Measurements from ENCODE around the gene RASAL3.
"Not testable (repeated sequence)": the region's sequence is repeated elsewhere in the genome, so short reads cannot be mapped to it uniquely, and the experiment has no call there.

The RASAL3 gene

DNA sequence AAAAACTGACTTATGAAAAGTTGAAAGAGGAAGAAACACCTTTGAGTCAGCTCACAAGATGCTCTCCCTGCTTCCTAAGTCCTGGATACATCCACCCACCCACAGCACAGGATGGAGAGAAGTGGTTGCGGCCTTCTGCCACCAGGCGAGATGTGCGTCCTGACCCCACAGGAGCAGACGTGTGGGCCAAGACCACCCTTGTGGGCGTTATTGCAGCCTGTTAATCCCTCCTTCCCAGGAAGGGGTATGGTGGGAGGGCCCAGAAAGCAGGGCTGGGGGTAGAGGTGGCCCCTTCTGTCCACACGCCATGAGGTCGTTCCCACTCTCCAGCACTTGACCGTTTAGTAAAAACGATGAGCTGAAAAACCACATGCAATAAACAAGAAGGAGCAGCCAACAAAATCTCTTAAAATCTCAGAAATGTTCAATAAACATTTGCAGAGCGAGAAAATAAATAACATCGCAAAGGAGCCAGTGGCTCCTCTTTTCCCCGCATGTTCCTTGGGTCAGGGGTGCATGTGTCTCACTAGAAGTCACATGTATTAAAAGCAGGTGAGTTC is 43.1 kb downstream of the RASAL3 start:
- DNase-seq (ENCODE audit: extremely low spot score) = no peak
- no peak for TF ChIP-seq CTCF (IDR thresholded peaks at IDR 0.05; ENCODE audit: control extremely low read depth, extremely low read depth, low read depth, missing control alignments)
- POLR2A ChIA-PET = interaction anchor here (1.3 kb wide), 1 partner anchor 34 kb away, joined by 3 read pairs; no protein-coding TSS in a partner anchor
- CTCF ChIA-PET = interaction anchor here (0.9 to 4.0 kb wide), 3 partner anchors 9 to 205 kb away, joined by 3 to 50 read pairs (median 44); no protein-coding TSS in a partner anchor

- TF ChIP-seq CTCF (IDR thresholded peaks at IDR 0.05; ENCODE audit: control extremely low read depth, extremely low read depth, low read depth, missing control alignments) = no peak
- DNase-seq (ENCODE audit: extremely low spot score) = no peak
- POLR2A ChIA-PET = interaction anchor here (0.5 to 1.8 kb wide), 12 partner anchors 8 to 882 kb away, joined by 3 to 18 read pairs (median 4); partner anchors contain the start of gene AKAP8
- CTCF ChIA-PET = interaction anchor here (0.7 to 4.0 kb wide), 30 partner anchors 10 to 328 kb away, joined by 3 to 50 read pairs (median 5); partner anchors contain the start of genes AKAP8 and RASAL3
Observed at GRCh38 chr19:15419413-15420025, 44.8 kb downstream of the RASAL3 start.

DNA sequence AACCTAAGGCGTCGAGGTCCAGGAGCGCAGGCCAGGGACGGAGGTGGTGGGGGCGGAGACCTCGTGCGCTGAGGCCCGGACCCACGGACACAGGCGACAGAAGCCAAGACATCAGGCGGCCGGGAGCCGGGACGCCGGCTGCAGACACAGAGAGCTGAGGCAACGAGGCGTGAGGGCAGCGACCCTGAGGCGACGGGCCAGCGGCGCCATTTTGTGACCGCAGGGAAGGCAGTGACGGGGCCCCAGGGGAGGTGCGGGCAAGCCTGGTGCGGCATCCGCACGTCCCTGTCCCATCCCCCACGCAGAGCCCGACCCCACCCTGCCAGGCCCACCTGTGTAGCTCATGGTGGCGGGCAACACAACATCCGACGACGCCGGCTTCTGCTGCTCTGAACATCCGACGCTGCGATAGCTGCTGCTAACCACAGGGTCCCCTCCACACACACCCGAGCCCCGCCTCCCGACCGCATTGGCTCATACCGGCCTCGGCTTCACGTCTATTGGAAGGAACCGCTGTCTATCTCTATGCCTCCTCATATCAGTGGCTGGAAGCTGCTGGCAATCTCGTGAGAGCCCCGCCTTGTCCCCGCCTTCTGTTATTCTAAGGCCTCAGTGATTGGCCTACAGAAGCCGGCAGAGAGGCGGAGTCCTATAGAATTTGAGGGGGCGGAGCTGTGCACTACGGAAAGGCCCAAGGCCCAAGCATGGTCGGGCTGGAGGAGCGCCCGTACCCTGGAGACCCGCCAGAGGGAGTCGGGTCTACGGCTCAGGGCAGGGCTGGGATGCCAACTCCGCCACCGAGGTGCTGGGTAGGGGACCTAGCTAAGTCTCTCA is 45.5 kb downstream of the RASAL3 start, which contains the start of gene AKAP8L:
TSS of gene AKAP8L (minus strand) at position 410 of the 834 bp plus-strand sequence. CDS start at position 345, 65 bp downstream.
- CTCF ChIA-PET = interaction anchor here (0.7 to 4.0 kb wide), 36 partner anchors 9 to 327 kb away, joined by 3 to 50 read pairs (median 4); partner anchors contain the start of genes AKAP8, PGLYRP2 and RASAL3

DNA sequence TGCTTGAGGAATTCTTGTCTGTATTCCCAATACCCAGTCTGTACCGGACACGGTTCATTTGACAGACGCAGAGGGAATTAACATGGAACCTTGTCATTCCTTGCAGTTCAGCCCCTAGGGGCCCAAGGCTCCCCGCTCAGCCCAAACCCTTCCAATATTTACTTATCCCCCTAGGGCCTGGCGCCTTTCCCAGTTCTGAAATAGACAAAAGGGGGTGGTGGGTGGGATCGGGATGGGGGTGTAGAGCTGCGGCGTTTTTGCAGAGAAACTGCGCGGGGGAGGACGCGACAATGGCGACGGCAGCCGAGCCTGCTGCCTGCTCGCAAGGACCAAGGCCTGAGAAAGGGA is 46.1 kb downstream of the RASAL3 start:
- DNase-seq (ENCODE audit: extremely low spot score) = no peak
- POLR2A ChIA-PET = interaction anchor here (1.2 to 1.8 kb wide), 5 partner anchors 28 to 84 kb away, joined by 3 to 18 read pairs (median 4); partner anchors contain the start of gene AKAP8
- TF ChIP-seq CTCF (IDR thresholded peaks at IDR 0.05; ENCODE audit: control extremely low read depth, extremely low read depth, low read depth, missing control alignments) = no peak
- CTCF ChIA-PET = interaction anchor here (0.9 to 4.0 kb wide), 17 partner anchors 12 to 326 kb away, joined by 3 to 50 read pairs (median 4); partner anchors contain the start of genes AKAP8 and PGLYRP2

More for the DNA sequence above, 45.5 kb downstream of the RASAL3 start, which contains the start of gene AKAP8L:
- POLR2A ChIA-PET = interaction anchor here (0.5 to 1.8 kb wide), 13 partner anchors 9 to 882 kb away, joined by 3 to 18 read pairs (median 4); partner anchors contain the start of gene AKAP8
- peak; percentile 100 for DNase-seq (ENCODE audit: extremely low spot score)
- peak; percentile 85 for TF ChIP-seq CTCF (IDR thresholded peaks at IDR 0.05; ENCODE audit: control extremely low read depth, extremely low read depth, low read depth, missing control alignments)

- DNase-seq (ENCODE audit: extremely low spot score) = no peak
- TF ChIP-seq CTCF (IDR thresholded peaks at IDR 0.05; ENCODE audit: control extremely low read depth, extremely low read depth, low read depth, missing control alignments) = no peak
- POLR2A ChIA-PET = interaction anchor here (1.7 kb wide), 1 partner anchor 38 kb away, joined by 18 read pairs; the partner anchor contains the start of gene AKAP8
- CTCF ChIA-PET = interaction anchor here (1.0 to 2.8 kb wide), 5 partner anchors 8 to 39 kb away, joined by 3 to 15 read pairs (median 4); partner anchors contain the start of gene AKAP8
Observed at GRCh38 chr19:15417699-15418098, 46.6 kb downstream of the RASAL3 start.

- DNase-seq (ENCODE audit: extremely low spot score) = no peak
- ChIA-PET CTCF (no interaction called here), POLR2A (no interaction called here)
- no peak for TF ChIP-seq CTCF (IDR thresholded peaks at IDR 0.05; ENCODE audit: control extremely low read depth, extremely low read depth, low read depth, missing control alignments)
Observed at GRCh38 chr19:15412832-15413231, 51.5 kb downstream of the RASAL3 start.

GRCh38 chr19:15411351-15411750 is 53.0 kb downstream of the RASAL3 start:
- DNase-seq (ENCODE audit: extremely low spot score); POLR2A ChIA-PET: not testable (repeated sequence)
- CTCF ChIA-PET = interaction anchor here (0.6 to 1.6 kb wide), 2 partner anchors 22 to 66 kb away, joined by 3 read pairs; no protein-coding TSS in a partner anchor
